MM.1S (cell line): ENCODE data around the gene NUDT5.

ENCODE experiments used
- DNase-seq: peaks from one replicate; pipeline ENCODE4 v3.0.0-alpha.2; 2015
- H2AFZ ChIP-seq: fragments of 300-600 bp; sonication (generic); 2 replicates; pipeline ENCODE4 v1.6.0; 2016; ENCODE audit warnings: antibody characterized with exemption, low read length
- H3F3A ChIP-seq: fragments of 300-600 bp; sonication (generic); 2 replicates; pipeline ENCODE4 v1.6.1; 2016; ENCODE audit warnings: mild to moderate bottlenecking, antibody characterized with exemption, low read length, moderate library complexity, mixed read lengths; ENCODE audit not compliant: insufficient read depth
- H3K27ac ChIP-seq: fragments of 300-600 bp; sonication (generic); 2 replicates; pipeline ENCODE4 v1.5.1; 2016; ENCODE audit warnings: mild to moderate bottlenecking, low read length
- H3K27me3 ChIP-seq: fragments of 300-600 bp; sonication (generic); replicated peaks from 2 replicates; pipeline ENCODE4 v1.6.0; 2016; ENCODE audit warnings: low read length; ENCODE audit not compliant: insufficient read depth
- H3K36me3 ChIP-seq: fragments of 300-600 bp; sonication (generic); replicated peaks from 2 replicates; pipeline ENCODE4 v1.6.1; 2016; ENCODE audit warnings: mild to moderate bottlenecking, low read length, mixed read lengths; ENCODE audit not compliant: insufficient read depth
- H3K4me1 ChIP-seq: fragments of 300-600 bp; sonication (generic); 2 replicates; pipeline ENCODE4 v1.6.1; 2016; ENCODE audit warnings: low read length, mixed read lengths
- H3K4me2 ChIP-seq: fragments of 300-600 bp; sonication (generic); 2 replicates; pipeline ENCODE4 v1.6.0; 2016; ENCODE audit warnings: low read depth, low read length
- H3K4me3 ChIP-seq: fragments of 300-600 bp; sonication (generic); 2 replicates; pipeline ENCODE4 v1.5.1; 2016; ENCODE audit warnings: low read length, mixed read lengths
- H3K79me2 ChIP-seq: fragments of 300-600 bp; sonication (generic); 2 replicates; pipeline ENCODE4 v1.6.1; 2016; ENCODE audit warnings: mixed run types, low read length, mixed read lengths
- H3K9ac ChIP-seq: fragments of 300-600 bp; sonication (generic); 2 replicates; pipeline ENCODE4 v1.6.1; 2016; ENCODE audit warnings: low read length, mixed read lengths
- H3K9me2 ChIP-seq: fragments of 300-600 bp; sonication (generic); replicated peaks from 2 replicates; pipeline ENCODE4 v1.6.1; 2016; ENCODE audit warnings: mild to moderate bottlenecking, low read length, mixed read lengths; ENCODE audit not compliant: insufficient read depth
- H3K9me3 ChIP-seq: fragments of 300-600 bp; sonication (generic); replicated peaks from 2 replicates; pipeline ENCODE4 v1.6.1; 2016; ENCODE audit warnings: mild to moderate bottlenecking, low read length, mixed read lengths; ENCODE audit not compliant: insufficient read depth
- H4K20me1 ChIP-seq: fragments of 300-600 bp; sonication (generic); 2 replicates; pipeline ENCODE4 v1.6.1; 2016; ENCODE audit warnings: mild to moderate bottlenecking, low read length, moderate library complexity, mixed read lengths; ENCODE audit not compliant: insufficient read depth
- EZH2 ChIP-seq: fragments of 300-600 bp; sonication (generic); optimal IDR thresholded peaks from 2 replicates; pipeline ENCODE3; 2017; ENCODE audit warnings: low read depth, mild to moderate bottlenecking, antibody characterized with exemption, low read length, mixed read lengths
- EZH2phosphoT487 ChIP-seq: fragments of 300-600 bp; sonication (generic); IDR thresholded peaks from 2 replicates; pipeline ENCODE4 v1.6.1; 2018; ENCODE audit warnings: antibody characterized with exemption, low read length
- TF ChIP-seq, protein P1 (sequence below): fragments of 300-600 bp; sonication (generic); IDR thresholded peaks from 2 replicates; pipeline ENCODE4 v1.5.1; 2016; ENCODE audit warnings: antibody characterized with exemption, low read length, mixed read lengths

Gene NUDT5

DNA sequence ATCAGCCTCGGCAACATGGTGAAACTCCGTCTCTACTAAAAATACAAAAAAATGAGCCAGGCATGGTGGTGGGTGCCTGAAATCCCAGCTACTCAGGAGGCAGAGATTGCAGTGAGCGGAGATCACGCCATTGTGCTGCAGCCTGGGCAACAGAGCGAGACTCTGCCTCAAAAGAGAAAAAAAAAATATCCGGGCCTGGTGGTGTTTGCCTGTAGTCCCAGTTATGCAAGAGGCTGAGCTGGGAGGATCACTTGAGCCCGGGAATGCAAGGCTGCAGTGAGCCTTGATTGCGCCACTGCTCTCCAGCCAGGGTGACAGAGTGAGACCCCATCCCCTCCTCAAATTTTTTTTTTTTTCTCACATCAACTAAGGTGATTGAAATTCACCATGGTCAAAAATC is 43.1 kb upstream of the NUDT5 start:
- Histone ChIP-seq H3K27me3 (no peaks in the 10 kb centered on the region), H3K27ac (no peak overlapping the region), H3K4me2 (no peak overlapping the region), H3K36me3 (peaks cover 14% of the 10 kb centered on the region), H3K79me2 (peaks cover 7% of the 10 kb centered on the region; the same call in 1 of the 2 replicates), H3K9me2 (no peaks in the 10 kb centered on the region), H3F3A (no peaks in the 10 kb centered on the region), H4K20me1 (no peaks in the 10 kb centered on the region), H3K4me3 (no peak overlapping the region), H3K9ac (no peak overlapping the region), H3K9me3 (no peaks in the 10 kb centered on the region), H2AFZ (no peak overlapping the region), H3K4me1 (no peaks in the 10 kb centered on the region)
- DNase-seq = no peak
- TF ChIP-seq EZH2 = no peak
- TF ChIP-seq, protein P1, sequence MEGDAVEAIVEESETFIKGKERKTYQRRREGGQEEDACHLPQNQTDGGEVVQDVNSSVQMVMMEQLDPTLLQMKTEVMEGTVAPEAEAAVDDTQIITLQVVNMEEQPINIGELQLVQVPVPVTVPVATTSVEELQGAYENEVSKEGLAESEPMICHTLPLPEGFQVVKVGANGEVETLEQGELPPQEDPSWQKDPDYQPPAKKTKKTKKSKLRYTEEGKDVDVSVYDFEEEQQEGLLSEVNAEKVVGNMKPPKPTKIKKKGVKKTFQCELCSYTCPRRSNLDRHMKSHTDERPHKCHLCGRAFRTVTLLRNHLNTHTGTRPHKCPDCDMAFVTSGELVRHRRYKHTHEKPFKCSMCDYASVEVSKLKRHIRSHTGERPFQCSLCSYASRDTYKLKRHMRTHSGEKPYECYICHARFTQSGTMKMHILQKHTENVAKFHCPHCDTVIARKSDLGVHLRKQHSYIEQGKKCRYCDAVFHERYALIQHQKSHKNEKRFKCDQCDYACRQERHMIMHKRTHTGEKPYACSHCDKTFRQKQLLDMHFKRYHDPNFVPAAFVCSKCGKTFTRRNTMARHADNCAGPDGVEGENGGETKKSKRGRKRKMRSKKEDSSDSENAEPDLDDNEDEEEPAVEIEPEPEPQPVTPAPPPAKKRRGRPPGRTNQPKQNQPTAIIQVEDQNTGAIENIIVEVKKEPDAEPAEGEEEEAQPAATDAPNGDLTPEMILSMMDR = no peak
- TF ChIP-seq EZH2phosphoT487 = no peak

DNA sequence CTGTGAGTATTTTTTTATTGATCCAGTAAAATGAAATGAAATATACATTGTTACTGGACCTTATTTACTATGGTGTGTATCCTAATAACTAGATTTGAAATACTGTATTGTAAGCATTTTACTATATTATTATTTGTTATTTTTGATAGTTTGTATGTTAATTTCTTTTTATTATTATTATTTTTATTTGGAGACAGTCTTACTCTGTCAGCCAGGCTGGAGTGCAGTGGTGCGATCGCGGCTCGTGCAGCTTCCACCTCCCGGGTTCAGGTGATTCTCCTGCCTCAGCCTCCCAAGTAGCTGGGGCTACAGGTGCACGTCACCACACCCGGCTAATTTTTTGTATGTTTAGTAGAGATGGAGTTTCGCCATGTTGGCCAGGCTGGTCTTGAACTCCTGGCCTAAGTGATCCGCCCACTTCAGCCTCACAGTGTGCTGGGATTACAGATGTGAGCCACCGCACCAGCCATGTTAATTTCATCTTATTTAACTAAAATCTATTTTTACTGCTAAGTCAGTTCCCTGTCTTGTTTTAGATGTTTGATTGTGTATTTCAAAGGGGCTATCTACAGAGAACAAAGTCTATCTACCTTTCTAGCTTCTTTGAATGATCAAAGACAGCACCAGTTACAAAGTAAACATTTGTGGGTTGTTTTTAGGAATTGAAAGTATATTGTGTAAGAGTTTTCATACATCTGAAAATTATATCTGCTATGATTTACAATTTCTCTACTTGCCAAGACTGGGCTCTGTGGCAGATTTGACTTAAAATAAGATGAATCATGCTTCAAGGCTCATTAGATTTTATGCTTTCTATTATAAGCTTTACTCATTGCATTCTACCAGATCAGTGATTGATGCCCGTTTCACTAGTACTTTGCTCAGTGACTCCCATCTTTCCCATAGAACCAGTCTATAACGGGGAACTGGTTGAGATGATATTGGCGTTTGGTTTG is 41.9 kb upstream of the NUDT5 start:
- DNase-seq = no peak
- TF ChIP-seq, protein P1 = no peak
- no peak for TF ChIP-seq EZH2
- no peak for TF ChIP-seq EZH2phosphoT487
- H3K36me3 ChIP-seq = peaks cover 14% of the 10 kb centered on the region

DNA sequence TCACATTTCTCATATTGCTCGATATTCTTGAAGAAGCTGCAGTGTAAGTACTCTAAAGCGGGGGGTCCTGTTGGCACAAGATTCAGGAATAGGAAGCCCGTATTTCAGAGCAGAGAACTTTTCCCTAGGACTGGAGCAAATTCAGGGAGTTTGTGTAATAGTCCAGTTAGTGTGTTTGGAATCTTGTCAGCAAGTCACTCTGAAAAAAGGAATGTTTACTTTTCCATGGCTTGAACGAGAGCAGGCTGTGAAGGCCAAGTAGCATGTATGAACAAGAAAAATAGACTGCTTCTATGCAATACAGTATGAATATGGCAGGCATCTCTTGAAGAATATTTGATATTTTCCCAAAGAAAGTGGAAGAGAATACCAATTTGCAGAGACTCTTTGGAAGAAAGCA is 40.1 kb upstream of the NUDT5 start:
- H3K4me1 ChIP-seq = no peaks in the 10 kb centered on the region
- H3K9me3 ChIP-seq = no peaks in the 10 kb centered on the region
- no peak overlapping the region for H3K27ac ChIP-seq
- H3K9me2 ChIP-seq = no peaks in the 10 kb centered on the region
- DNase-seq = no peak
- no peak overlapping the region for H3K4me2 ChIP-seq
- H3K27me3 ChIP-seq = no peaks in the 10 kb centered on the region
- no peak for TF ChIP-seq EZH2
- TF ChIP-seq, protein P1 = no peak
- TF ChIP-seq EZH2phosphoT487 = no peak
- no peak overlapping the region for H2AFZ ChIP-seq
- H4K20me1 ChIP-seq = no peaks in the 10 kb centered on the region
- peaks cover 14% of the 10 kb centered on the region for H3K36me3 ChIP-seq
- peaks cover 7% of the 10 kb centered on the region; the same call in 1 of the 2 replicates for H3K79me2 ChIP-seq
- no peaks in the 10 kb centered on the region for H3F3A ChIP-seq
- no peak overlapping the region for H3K9ac ChIP-seq
- no peak overlapping the region for H3K4me3 ChIP-seq

More for the DNA sequence above, 41.9 kb upstream of the NUDT5 start:
- Histone ChIP-seq H3F3A (no peaks in the 10 kb centered on the region), H4K20me1 (no peaks in the 10 kb centered on the region), H3K9me2 (no peaks in the 10 kb centered on the region), H3K4me2 (no peak overlapping the region), H3K27me3 (no peaks in the 10 kb centered on the region), H3K79me2 (peaks cover 7% of the 10 kb centered on the region; the same call in 1 of the 2 replicates), H3K27ac (no peak overlapping the region), H2AFZ (no peak overlapping the region), H3K4me3 (no peak overlapping the region), H3K4me1 (no peaks in the 10 kb centered on the region), H3K9ac (no peak overlapping the region), H3K9me3 (no peaks in the 10 kb centered on the region)
